Colon (tissue), 2 donors: Measurements from ENCODE around the gene RIN3.

ENCODE experiments used
- FAIRE-seq: peaks from 2 replicates; lab custom pipeline; 2012; peaks lifted over from hg19 to GRCh38; lab: Jason Lieb, UNC
- donor health status: control.
- donor health status: control.

Gene RIN3

GRCh38 chr14:92513204-92513965 lies at the start of gene RIN3:
RIN3 (plus strand) TSS chr14:92513781; CDS start chr14:92513933, 152 bp downstream.
- FAIRE-seq, result no peak

DNA sequence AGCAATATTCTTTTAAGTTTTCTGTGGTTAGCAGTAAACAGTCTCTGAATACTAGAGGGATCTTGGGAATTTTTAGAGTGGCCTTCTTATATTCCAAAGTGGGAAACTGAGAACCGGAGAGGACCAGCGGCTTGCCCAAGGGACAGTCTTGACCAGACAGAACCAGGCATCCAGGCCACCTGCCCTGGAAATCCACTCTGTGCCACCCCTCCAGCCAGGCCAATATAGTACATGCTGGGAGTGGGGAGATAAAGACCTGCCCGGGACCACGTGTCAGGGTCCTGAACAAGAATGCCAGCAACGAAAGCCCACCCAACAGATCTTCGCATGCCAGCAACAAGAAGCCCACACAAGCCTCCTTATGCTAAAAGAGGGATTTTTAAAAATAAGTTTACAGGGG lies 49.4 kb upstream of the RIN3 start:
- FAIRE-seq, result no peak

GRCh38 chr14:92464716-92465115 lies 48.9 kb upstream of the RIN3 start:
- FAIRE-seq, result no peak

- no peak for FAIRE-seq
Observed at GRCh38 chr14:92465353-92466055, 48.1 kb upstream of the RIN3 start.

DNA sequence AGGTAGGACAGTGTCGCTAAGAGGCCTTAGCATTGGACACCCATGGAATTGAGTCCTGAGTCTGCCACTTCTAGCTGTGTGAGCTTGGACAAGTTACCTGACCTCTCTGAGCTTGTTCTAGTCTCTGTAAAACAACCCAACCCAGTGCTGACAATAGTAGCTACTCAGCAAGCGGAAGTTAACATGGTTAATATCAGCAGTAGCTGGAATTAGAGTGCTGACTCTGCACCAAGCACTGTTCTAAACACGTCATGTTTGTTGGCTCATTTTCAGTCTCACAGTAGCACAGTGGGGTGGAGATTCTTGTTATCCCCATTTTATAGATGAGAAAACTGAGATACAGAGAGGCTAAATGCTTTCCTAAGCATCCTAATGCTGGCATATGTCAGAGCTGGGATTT lies 47.5 kb upstream of the RIN3 start:
- no peak for FAIRE-seq

DNA sequence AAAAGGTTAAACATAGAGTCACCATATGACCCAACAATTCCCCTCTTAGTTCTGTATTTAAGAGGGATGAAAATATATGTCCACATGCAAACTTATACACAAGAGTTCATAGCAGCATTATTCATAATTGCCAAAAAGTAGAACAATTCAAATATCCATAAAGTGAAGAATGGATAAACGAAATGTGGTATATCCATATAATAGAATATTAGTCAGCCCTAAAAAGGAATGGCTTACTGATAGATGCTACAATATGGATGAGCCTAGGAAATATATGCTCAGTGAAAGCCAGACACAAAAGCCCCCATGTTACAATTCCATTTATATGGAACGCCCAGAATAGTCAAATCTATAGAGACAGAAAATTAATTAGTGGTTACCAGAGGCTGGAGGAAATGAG lies 44.1 kb upstream of the RIN3 start:
- no peak for FAIRE-seq

DNA sequence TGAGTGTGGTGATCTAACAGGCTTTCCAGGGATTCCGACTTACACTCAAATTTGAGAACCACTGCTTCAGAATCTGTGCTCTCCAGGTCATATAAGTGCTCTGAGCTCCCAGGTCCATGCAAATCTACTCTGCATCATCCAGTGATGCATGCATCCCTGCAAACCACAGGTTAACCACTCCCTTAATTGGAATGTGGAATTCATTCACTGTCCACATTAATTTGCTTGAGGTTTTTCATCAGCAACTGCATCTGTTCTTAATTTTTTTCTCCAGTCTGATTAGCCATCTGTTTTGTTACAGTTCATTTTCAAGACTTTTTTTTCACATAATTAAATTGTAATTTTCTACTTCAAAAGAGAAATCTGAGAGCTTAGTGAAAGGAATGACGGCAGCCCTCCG lies 43.4 kb upstream of the RIN3 start:
- FAIRE-seq, result no peak

- no peak for FAIRE-seq
Observed at GRCh38 chr14:92470811-92471210, 42.8 kb upstream of the RIN3 start.

GRCh38 chr14:92471919-92472318 lies 41.7 kb upstream of the RIN3 start:
- FAIRE-seq, result no peak

GRCh38 chr14:92472860-92473259 lies 40.7 kb upstream of the RIN3 start:
- no peak for FAIRE-seq

GRCh38 chr14:92473261-92473968 lies 40.2 kb upstream of the RIN3 start:
- FAIRE-seq, result no peak

DNA sequence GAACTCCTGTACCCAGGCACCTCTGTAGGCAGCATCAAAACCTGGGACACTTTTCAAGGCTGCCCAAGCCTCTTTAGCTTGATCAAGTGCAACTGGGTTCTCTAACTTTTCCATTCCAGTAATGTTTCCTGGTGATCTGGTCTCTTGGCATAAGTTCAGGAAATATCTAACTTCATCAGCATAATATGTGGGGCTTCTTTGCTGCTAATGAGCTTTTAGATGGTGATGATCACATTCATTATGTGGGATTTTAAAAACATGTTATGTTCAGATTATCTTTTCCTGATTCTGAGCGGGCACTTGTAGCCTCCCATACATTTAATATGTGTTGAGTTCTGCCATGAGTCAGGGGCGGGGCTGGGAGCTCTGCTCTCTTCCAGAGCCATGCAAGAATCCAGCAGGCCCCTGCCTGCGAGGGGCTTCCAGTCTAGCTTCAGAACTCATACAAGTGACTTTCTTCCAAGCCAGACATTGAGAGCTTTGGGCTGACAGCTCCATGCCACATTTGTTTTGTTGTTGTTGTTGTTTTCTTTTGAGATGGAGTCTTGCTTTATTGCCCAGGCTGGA lies 39.5 kb upstream of the RIN3 start:
- FAIRE-seq, result no peak

- no peak for FAIRE-seq
Observed at GRCh38 chr14:92475037-92475436, 38.5 kb upstream of the RIN3 start.

DNA sequence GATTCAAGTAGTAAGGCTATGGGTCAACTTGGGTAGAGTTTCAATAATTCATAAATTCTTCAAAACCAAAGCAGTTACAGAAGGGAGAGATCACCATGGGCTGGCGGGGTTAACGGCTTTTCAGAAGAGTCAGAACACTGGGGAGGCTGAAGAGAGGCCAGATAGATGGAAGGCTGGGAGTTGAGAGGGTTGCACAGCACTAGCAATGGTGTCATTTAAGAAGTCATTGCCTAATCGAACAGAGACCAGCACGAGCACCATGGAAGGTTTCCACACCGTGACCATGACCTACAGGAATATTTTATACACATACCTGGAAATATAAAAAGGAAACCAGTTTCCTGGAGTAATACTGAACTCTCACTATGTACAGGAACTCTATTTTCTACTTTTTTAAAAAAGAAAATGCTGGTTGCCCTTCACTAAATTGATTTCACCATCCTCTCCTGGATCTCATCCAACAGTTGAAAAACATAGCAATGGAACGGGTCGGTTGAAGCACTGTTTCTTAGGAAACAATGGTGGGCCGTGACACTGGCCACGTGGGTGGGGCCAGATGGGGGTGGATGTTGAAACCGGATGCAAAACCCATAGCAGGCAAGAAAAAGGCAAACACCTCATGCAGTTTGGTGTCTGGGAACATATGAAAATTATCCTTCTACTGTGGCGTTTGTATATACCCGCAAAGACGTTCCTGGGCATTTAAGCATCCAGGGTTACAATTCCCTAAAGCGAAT lies 38.0 kb upstream of the RIN3 start:
- FAIRE-seq, result no peak

DNA sequence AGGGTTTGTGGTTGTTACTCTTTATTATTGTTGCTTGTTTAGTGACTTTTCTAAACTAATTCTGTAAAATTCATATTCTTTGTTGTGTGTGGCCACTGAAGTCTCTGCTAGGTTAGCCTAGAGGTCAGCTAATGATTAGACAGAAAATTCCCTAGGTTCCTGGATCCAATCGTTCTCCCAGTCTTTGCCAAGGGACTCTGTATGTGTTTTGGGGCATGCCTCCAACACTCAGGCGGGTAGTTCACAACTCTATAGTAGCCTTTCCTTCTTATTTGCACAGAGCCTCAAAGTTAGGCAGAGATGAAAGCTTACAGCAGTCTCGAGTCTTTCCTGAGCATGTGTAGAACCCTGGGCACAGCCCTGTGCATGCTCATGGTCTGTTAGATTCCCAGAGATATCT lies 32.7 kb upstream of the RIN3 start:
- FAIRE-seq, result no peak

GRCh38 chr14:92481386-92481785 lies 32.2 kb upstream of the RIN3 start:
- no peak for FAIRE-seq

DNA sequence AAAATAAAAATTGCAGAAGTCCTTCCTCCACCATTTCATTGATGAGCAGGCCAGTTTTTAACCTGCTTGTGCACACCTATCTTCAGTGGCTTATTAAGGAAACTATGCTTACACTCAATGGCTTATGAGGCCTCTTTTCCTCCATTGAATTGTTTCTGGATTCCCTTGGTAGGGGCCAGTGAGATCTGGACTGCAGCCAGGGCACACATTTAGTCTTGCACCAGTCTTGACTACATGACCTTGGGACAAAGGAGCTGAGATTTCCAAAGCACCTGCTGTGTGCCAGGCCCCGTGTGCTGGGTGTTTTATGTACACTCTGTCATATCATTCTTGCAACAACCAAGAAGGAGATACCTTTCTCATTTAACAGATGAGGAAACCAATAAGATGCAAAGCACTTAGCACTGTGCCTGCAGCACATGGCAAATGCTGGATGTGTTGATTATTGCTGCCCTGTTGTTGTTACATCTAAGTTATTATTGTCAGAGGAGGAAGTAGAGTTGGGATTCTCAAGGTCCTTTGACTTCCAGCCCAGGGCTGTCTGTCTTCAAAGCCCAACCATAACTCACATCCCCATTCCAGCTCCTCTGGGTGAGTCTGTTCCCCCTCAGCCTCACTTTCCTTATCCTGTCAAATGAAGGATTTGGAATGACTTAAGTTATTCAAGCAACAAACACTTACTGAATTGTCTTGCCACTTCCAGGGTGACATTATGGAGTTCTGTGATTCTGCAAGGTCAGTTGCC lies 31.6 kb upstream of the RIN3 start:
- no peak for FAIRE-seq

DNA sequence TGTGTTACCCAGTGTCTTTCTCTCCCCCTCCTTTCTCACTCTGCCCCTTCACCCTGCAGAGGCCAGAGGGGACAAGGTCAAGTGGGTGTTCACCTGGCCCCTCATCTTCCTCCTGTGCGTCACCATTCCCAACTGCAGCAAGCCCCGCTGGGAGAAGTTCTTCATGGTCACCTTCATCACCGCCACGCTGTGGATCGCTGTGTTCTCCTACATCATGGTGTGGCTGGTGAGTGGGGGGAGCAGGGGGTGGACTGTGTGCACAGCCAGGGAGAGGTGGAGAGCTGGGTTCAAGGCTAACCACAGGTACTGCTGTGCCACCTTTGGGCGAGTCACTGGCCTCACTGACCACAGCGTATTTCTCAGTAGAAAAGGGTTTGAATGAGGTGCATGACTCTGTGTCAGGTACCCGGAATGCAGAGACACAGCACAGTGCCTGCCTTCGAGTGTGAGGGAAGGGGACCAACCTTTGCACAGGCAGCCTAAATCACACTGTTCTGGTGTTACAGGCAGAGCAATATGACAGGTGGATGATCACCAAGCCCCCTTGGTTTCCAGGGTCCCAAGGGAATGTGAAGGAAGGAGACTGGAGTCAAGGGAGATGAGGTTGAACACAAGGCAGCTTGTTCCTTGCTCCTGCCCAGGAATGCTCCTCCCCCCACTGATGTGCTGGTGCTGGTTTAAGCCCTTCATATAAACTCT lies 30.8 kb upstream of the RIN3 start:
- no peak for FAIRE-seq

DNA sequence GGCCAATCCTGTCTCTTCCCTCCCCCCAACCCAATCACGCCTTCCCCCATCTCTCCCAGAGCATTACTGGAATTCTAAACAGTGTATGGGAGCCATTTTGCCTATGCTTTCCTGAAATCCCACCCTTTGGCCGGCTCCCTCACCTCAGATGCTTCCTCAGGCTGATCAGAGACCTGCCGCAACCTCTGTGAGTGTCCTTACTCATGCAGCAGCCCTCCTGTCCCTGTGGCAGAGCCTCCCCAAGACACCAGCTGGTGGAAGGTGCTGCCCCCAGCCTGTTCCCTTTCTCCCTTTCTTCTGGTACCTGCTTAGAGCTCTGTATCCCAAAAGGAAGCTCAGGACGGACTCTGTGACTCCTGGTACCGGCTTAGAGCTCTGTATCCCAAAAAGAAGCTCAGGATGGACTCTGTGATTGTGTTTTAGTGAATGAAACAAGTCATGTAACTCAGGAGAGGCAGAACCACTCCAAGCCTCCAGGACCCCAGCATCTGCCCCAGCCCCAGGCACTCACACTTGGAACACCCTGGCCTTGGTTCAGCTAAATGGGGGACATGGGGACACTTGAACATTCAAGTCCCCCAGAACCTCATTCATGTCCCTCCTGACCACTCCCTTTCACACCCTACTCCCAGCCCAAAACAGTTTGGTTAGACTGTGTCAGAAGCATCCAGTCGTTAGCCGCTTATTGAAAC lies 29.3 kb upstream of the RIN3 start:
- FAIRE-seq, result no peak

DNA sequence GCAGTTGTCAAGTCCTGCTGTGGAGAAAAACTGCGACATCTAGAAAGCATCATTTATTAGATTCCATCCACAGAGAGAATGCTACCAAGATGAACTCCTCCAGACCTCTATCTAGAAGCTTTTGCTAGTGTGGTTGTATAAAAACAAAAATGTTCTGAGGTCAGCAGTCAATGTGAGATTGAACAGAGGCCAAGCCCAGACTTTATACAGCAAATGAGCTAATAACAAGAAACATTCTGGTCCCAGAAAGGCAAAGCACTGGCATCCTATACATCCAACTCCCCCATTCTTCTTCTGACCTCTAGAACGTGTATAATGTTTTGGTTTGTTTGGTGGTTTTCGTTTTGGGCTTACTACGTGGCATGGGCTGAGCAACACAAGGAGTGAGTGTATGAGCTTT lies 26.7 kb upstream of the RIN3 start:
- FAIRE-seq, result no peak
